Spleen (tissue), 7 donors: ENCODE results near the gene MAP1LC3A.

ENCODE experiments used
- CTCF ChIP-seq, 11 experiments: fragments of 200-600 bp in 7 of 11; fragments of 450-650 bp in 4 of 11; sonication (generic) in 4 of 11; IDR thresholded peaks in 8 of 11; conservative IDR thresholded peaks in 3 of 11; 1 replicate in 7 of 11; 2 replicates in 4 of 11; pipeline versions ENCODE4 v1.4.0 to v1.8.0; 2016 to 2021; ENCODE audit warnings: antibody characterized with exemption in 11 of 11, inconsistent platforms in 4 of 11, mild to moderate bottlenecking in 1 of 11
- POLR2A ChIP-seq, 3 donors: fragments of 450-650 bp; IDR thresholded peaks; one replicate each; pipeline ENCODE4 v1.5.1; 2017; ENCODE audit warnings: antibody characterized with exemption in 3 of 3, mild to moderate bottlenecking in 1 of 3
- POLR2AphosphoS5 ChIP-seq, 3 donors: sonication (generic); formaldehyde crosslinking; IDR thresholded peaks; one replicate each; pipeline ENCODE4 v1.5.1; 2017; ENCODE audit warnings: antibody characterized with exemption in 3 of 3
- donor health status: DM: no; HTN: no; CAD: no; lungs with moderate emphysema.
- donor health status: DM: no; HTN: no; CAD: no.
- donor health status: DM: no; HTN: no; CAD: no.

- no peak for TF ChIP-seq CTCF (IDR thresholded peaks at IDR 0.05 in 8 of 11, conservative IDR thresholded peaks at IDR 0.05 in 3 of 11)
- no peak for TF ChIP-seq POLR2A (IDR thresholded peaks at IDR 0.05)
- peak in 1 of 3 donors; percentile 56 for TF ChIP-seq POLR2AphosphoS5 (IDR thresholded peaks at IDR 0.05)
Observed at GRCh38 chr20:34581341-34582184, 23.0 kb downstream of the MAP1LC3A start.
